Medulla oblongata (tissue), 1 donor: ENCODE results near the gene HDLBP.

Experiments
- DNase-seq: peaks from one replicate; pipeline ENCODE4 v3.0.0-alpha.2; 2015; ENCODE audit errors: extremely low spot score

The HDLBP gene

DNA sequence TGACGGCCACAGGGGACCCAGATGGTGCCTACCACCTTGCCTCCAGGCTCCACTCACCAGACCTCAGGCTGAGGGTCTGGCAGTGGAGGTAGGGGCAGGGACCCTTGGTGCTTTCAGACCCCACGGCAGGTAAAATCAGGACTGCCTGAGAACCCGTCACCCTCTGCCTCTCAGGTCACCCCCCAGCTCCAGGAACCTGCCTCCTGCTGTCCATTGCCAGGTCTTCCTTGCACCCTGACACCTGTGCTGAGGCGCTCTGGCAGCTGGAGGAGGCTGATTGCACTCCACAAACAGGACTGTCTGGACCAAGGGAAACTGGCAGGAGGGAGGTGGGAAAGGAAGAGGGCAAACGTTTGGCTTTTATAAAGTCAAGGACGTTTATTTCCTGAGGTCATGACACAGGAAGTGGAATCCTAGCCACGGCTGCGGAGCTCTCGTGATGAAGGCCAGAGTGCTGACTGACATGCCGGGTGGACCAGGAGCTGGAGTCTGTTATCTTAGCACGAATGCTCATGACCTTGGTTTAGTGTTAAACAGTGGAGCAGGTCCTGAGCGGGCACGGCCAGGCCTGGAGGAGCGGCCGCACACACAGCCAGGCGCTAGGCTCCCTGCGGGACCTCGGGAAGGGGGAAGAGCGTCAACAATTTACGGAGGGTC is 86.5 kb downstream of the HDLBP start:
- DNase-seq = no peak

DNA sequence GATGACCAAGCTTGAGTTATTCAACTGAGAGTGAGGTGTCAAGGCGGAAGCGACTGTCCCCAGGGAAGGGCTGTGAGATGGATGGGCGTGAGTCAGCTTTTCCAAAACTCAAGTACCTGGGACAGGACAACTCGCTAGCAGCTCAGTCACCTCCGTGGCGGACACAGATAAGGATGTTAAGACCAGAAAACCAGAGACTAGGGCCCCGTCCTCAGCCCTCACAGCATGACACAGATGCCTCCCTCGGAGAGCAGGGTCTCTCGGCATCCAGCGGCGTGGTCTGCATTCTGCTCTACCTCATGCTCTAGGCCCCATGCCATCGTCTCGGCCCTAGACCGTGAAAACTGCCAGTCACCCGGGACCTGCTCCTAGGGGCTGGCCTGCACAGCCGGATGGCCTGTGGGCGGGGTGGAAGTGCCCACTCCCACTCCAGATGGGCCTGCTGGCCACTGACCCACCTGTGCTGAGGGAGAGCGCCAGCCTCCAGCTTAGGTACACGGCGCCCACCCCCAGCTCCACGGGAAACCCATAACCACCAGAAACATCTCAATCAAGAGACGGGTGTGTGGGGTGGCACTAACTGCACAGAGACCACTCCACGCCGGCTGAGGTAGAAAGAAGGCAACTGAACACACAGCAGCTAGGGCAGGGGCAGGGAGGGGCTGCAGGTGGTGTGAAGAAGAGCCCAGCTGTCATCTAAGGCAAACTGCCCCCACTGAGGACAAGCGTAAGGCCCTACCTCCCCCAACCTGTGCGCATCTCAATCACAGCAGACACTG is 87.2 kb downstream of the HDLBP start:
- no peak for DNase-seq

DNA sequence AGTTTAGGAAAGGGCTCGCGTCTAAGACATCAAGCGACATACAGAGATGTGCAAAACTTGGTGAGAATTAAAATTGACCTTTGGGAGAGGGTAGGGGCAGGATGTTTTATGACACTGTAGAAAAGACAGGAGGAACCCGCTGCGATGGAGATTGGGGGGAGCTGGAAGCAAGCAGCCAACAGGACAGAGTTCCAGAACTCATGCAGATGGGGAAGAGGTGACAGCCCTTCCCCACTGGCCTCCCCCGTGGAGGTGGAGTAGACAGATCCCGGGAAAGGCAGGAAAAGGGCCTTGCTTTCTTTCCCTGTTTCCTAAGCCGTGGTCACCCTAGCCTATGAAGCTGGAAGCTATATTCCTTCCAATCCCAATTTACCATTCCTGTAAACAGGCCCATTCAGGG is 87.9 kb downstream of the HDLBP start:
- DNase-seq = no peak

DNA sequence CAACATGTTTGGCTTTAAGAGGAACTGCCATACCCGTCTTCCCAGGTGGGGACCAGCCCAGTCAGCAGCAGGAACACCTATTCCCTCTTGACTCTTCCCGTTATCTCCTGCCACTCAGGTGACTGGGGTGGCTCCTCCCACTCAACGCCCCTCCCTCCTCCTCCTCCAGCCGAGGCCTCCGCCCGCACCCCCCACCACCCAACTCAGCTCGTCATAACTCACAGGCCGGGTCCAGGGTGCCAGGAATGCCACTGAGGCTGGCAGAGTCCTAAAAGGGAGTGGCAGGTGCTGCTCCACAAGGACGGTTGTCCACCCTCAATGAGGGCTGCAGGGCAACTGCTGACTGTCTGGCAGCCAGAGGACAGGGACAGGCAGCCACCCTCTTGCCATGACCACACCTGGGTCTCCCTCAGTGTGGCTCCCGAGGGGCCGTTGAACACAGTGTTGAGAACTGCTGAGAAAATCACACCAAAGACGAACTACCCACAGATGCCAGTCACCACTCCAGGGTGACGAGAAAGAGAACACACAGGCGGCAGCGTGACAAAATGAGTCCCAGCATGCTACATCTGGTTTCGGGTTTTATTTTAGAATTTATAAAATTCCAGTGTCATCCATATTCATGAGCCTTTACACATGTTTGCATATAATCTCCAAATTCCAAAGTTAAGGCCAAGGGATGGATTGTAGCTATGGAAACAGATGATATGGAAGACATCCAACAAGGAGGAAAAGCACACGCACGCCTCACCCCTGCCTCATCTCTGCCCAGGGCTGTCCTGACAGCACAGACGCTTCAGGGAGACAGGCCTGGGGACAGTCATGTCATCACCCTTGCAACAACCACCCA is 88.5 kb downstream of the HDLBP start:
- no peak for DNase-seq

DNA sequence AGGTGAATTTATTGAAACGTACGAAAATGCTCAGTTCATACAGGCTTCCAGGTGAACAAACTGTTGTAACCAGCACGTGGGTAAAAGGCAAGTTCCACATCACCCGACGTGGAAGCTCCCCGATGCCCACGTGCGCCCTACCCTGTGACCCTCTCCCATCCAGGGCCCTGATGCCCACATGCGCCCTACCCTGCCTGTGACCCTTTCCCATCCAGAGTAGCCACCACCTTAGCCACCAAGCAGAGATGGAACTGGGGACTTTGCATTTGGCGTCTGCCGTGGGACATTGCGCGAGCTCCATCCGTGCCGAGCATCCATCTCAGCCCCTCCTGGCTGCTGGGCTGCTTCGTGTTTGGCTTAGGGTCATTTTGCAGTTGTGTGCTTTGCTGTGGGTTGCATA is 89.5 kb downstream of the HDLBP start:
- DNase-seq = no peak

DNA sequence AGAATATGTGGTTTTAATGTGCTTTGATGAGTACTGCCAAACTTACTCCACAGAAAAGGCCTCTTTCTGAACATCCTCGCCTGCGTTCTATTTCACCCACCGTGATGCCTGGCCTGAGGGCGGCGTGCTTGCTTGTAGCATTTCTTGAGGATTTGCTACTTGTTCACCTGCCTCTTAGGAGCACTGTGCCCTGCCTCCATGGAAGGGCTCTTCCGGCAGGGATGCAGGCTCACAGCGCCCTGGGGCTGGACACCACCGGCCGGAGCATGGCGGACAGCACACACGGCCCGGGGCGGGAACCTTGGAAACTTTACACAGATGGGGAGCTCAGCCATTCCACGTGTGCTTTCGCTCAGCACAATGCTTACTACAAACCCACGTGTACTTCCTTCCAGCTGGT is 89.9 kb downstream of the HDLBP start:
- DNase-seq = no peak

DNA sequence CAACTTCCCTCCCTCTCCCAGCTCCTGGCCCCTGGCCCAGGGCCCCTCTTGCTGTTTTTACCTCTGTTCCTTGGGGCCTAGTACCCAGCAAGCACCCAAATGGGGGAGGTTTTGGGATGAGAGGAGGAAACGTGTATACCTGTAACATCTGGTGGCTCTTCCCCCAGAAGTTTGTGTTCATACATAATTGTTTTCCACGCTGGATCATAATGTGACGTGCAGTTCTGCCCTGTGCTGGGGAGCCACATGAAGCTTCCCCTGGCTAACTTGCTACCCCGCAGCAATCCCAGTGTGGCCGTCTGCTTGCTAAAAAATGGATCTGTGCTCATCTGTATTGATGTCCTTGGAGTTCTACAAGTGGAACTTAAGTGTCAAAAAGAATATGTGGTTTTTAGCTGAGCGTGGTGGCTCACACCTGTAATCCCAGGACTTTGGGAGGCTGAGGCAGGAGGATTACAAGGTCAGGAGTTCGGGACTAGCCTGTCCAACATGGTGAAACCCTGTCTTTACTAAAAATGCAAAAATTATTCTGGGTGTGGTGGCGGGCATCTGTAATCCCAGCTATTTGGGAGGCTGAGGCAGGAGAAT is 90.5 kb downstream of the HDLBP start:
- DNase-seq = no peak

DNA sequence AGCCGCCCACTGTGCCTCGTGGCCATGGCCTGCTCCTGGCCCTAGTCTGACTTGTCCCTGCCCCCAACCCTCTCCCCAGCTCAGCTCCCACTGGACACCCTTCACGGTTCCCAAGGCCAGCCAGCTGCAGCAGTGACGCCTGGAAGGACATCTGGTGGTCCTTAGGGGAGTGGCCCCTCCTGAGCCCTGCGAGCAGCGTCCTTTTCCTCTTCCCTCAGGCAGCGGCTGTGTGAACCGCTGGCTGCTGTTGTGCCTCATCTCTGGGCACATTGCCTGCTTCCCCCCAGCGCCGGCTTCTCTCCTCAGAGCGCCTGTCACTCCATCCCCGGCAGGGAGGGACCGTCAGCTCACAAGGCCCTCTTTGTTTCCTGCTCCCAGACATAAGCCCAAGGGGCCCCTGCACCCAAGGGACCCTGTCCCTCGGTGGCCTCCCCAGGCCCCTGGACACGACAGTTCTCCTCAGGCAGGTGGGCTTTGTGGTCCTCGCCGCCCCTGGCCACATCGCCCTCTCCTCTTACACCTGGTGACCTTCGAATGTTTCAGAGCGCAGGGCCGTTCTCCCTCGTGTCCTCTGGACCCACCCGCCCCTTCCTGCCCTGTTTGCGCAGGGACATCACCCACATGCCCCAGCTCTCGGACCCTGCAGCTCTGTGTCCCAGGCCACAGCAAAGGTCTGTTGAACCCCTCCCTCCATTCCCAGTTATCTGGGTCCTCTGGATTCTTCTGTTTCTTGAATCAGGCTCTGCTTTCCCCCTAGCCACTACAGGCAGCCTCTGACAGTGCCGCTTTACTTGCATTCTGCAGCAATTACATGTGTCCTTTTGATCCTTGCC is 91.2 kb downstream of the HDLBP start:
- peak; percentile 93 for DNase-seq

DNA sequence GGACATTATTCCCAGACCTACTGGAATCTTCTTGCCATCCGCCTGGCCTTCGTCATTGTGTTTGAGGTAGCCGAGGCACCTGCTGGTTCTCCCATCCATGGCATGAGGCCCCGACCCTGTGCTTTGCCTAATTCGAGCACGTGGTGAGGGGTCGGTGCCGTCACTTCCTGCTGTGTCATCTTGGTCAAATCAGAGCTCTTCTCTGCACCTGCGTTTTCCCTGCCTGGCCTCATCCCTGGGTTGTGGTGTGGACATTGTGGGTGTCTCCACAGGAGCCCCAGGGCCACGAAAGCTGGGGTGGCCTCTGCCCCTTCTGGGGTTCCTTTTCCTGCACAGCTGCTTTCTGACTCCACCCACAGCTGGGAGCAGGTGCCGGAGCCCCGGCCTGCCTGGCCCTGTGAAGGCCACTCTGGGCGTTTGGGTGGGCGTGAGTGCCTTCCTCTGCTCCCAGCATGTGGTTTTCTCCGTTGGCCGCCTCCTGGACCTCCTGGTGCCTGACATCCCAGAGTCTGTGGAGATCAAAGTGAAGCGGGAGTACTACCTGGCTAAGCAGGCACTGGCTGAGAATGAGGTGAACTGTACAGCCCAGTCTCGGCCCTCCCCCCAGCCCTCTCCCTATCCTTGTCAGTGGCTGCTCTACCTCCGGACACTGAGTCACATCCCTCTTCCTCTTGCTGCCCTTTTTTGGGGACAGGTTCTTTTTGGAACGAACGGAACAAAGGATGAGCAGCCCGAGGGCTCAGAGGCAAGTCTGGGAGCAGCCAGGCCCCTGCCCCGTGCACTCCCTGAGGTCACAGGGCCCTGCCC is 92.1 kb downstream of the HDLBP start:
- DNase-seq = no peak

DNA sequence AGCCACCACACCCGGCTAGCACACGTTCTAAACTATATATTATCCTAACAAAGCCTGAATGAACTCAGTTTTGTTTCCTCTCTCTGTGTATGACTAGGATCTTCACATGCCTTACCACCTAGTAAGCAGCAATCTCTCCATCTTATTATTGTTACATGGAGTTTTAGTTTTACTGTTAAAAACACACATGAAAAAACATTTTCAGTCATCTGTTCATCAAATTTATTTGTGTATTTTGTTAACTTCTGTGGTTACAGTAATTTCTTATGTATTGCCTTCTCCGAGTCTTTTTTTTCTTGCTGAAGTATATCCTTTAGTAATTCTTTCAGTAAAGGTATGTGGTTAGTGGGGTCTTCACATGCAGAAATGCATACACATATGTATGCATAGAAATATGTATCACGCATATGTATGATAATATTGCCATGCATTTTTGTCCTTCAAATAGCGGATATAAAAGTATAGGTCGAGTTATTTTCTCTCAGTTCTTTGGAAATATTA is 95.6 kb downstream of the HDLBP start:
- no peak for DNase-seq

DNA sequence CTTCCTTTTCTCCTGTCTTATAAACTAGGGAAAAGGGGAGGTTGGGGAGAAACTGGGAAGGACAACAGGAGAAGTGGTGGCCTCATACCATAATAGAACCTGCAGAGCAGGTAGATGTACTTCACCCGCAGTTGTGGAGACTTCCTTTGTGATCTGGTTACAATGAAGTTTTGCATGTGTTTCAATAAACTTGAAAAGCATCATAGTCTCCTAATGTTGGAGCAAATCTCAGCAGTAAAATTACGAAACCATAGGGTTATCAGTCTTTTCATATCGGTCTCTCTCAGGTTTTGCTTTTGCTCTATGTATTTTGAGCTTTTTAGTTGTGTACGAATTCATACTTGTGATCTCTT is 96.5 kb downstream of the HDLBP start:
- no peak for DNase-seq

DNA sequence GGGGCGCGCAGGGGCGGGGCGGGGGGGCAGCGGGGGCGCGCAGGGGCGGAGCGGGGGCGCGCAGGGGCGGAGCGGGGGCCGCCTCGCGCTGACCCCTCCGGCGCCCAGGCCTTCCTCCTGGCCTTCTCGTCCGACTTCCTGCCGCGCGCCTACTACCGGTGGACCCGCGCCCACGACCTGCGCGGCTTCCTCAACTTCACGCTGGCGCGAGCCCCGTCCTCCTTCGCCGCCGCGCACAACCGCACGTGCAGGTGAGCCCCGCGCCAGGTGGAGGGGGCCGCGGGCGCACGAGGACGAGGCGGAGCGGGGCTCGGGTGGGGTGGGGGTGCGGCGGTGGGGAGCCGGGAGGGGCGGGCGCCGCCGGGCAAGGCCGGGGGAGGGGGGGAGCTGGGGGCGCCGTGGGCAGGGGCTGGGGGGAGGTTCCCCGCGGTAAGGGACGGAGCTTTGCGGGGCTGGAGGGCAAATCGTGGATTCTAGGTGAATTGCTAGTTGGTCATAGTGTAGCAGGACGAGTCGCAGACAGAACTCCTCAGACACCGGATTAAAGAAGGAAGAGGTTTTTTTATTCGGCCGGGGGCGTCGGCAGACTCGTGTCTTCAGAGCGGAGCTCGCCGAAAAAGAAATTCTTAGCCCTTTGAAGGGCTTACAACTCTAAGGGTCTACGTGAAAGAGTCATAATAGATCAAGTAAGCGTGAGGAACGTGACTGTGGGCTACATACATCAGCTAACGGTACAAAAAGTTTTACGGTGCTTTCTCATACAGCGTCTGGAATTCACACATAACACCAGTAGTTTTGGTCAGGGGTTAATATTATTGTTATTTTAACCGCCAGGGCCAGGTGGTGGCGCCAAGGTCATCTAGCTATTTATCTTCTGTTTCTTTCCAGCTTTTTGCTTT is 97.1 kb downstream of the HDLBP start:
- peak; percentile 38 for DNase-seq

DNA sequence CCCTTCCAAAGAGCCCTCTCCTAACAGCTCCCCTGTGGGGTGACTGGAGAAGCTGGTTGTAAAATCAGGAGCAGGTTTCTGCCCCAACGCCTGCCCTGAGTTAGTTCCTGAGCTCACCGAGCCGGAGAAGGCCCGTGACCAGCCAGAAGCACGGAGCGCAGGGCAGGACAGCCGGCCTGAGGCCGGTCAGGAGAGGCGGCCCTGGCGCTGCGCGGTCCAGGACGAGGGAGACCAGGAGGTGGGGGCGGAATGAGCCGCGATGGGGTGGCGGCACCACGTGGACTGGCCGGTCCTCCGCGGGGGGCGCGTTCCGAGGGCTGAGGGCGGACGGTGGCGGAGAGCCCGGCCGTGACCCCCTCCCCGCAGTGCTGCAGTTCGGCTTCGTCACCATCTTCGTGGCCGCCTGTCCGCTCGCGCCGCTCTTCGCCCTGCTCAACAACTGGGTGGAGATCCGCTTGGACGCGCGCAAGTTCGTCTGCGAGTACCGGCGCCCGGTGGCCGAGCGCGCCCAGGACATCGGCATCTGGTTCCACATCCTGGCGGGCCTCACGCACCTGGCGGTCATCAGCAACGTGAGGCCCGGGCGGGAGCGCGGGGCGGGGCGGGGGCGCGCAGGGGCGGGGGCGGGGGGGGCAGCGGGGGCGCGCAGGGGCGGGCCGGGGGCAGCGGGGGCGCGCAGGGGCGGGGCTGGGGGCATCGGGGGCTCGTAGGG is 98.0 kb downstream of the HDLBP start:
- DNase-seq = peak; percentile 66

DNA sequence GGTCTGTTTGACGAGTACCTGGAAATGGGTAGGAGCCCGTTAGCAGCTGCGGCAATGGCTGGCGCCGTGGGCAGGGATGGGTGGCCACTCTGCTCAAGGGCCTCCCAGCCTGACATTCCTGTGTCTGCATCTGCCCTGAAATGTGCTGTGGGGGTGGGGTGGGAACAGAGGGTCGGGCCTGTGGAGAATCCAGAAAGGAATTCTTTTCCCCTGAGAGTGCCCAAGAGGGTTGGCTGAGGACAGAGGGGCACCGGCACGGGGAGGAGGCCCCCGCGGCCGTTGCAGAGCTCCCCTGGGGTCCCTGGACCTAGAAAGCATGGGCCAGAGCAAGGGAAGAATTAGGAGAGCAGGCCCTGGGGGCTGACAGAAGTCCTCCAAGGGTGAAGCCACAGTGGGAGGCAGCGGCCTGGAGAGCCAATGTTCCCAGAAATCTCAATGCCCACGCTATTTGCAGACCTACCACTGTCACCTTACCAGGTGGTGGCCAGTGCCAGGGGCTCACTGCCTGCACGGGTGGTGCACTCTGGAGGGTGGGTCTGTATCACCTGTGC is 99.2 kb downstream of the HDLBP start:
- DNase-seq = no peak

DNA sequence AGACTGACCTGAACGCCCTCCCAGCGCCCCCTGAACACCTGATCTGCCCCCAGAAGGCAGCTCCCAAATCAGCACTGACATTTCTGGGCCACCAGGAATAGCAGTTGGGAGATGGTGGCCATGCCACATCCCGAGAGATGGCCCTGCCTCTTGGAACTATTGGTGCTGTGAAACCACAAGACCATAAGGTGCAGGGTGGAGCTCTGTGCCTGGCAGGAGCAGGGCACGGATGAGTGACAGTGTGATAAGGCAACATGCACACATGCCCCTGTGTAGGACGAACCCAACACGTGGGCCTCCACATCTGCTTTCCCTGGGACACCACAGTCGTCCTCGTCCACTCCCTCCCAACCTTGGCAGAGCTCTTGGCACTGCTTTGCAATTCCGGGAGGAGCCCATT is 100.1 kb downstream of the HDLBP start:
- DNase-seq = no peak

DNA sequence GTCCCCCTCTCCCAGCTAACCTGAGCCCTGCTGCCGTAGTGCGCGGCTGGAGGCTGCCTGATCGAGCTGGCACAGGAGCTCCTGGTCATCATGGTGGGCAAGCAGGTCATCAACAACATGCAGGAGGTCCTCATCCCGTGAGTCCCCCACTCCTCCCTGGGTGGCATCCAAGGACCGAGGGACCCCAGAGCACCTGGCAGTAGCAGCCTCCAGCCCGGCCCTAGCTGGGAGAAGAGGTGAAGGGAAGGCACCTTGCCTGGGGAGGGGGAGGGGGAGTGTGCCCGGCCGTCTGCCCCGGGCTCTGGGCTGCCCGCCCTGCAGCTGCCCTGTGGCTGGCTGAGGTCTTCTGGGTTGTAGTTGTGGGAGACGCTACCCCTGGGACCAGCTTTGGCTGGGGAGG is 100.7 kb downstream of the HDLBP start:
- DNase-seq = no peak

DNA sequence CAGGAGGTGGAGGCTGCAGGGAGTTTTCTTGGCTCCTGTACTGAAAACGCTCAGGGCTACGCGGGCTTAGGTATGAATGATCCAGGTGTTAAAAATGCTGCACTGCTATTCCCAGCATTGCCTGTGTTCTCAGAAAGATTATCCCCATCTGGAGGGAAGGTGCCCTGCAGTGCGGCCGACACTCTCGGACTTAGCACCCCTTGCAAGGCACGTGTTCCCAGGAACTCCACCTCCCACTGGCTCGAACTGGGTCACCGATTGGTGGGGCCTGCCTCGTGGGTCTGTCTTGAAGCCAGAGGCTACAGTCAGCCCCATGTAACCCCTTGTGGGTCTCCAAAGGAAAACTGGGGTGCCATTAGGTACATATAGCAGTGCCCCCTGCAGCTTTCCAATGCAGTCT is 101.3 kb downstream of the HDLBP start:
- DNase-seq = no peak

DNA sequence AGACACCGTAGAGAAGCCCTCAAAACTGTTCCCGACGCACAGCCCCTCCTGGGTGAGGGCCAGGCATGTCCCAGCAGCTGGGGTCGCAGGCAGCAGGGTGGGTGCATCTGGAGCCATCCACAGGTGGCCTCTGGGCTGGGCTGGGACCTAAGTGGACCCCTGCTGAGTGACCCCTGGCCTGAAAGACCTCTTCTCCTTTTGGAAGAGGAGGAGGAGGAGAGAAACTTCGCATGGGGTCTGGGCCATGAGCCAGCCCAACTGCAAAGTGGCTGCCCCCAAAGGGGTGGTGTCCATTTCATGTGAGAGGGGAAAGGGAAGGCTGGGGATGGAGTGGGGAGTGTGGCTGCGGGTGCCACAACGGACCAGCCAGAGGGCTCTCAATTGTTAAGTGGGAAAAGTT is 101.9 kb downstream of the HDLBP start:
- no peak for DNase-seq
